GM18867 (cell line): Measurements from ENCODE around the gene SLC38A3.
A peak's percentile ranks its signal among the peaks of the same experiment; 100 is the strongest.
"Not testable (repeated sequence)": the region's sequence is repeated elsewhere in the genome, so short reads cannot be mapped to it uniquely, and the experiment has no call there.

Source experiments
- ATAC-seq: cut with Tn5 transposase; IDR thresholded peaks from one replicate; pipeline ENCODE4 v1.9.1; 2021; ENCODE audit warnings: mild to moderate bottlenecking, moderate library complexity; ENCODE audit not compliant: unreplicated experiment

Gene SLC38A3

GRCh38 chr3:50245831-50246516 lies 40.9 kb downstream of the SLC38A3 start:
- peak; percentile 69 for ATAC-seq

- ATAC-seq = peak; percentile 30
Measured at GRCh38 chr3:50246517-50246954, 41.5 kb downstream of the SLC38A3 start.

- ATAC-seq = no peak
Measured at GRCh38 chr3:50248387-50248786, 43.3 kb downstream of the SLC38A3 start.

- no peak for ATAC-seq
Measured at GRCh38 chr3:50249457-50249856, 44.4 kb downstream of the SLC38A3 start.

- ATAC-seq = no peak
Measured at GRCh38 chr3:50250514-50250913, 45.4 kb downstream of the SLC38A3 start.

GRCh38 chr3:50251220-50251619 lies 46.1 kb downstream of the SLC38A3 start:
- no peak for ATAC-seq

- ATAC-seq = no peak
Measured at GRCh38 chr3:50254577-50255250, 49.6 kb downstream of the SLC38A3 start.

- ATAC-seq = no peak
Measured at GRCh38 chr3:50255251-50255615, 50.2 kb downstream of the SLC38A3 start.

GRCh38 chr3:50256978-50257890 lies 52.2 kb downstream of the SLC38A3 start:
- no peak for ATAC-seq

GRCh38 chr3:50258029-50258680 lies 53.1 kb downstream of the SLC38A3 start:
- no peak for ATAC-seq

- ATAC-seq = no peak
Measured at GRCh38 chr3:50258979-50259378, 53.9 kb downstream of the SLC38A3 start.

- peak; percentile 7 for ATAC-seq
Measured at GRCh38 chr3:50259432-50260026, 54.5 kb downstream of the SLC38A3 start.

- ATAC-seq = peak; percentile 87
Measured at GRCh38 chr3:50260027-50260941, 55.2 kb downstream of the SLC38A3 start.

GRCh38 chr3:50260942-50261441 lies 55.9 kb downstream of the SLC38A3 start:
- no peak for ATAC-seq

GRCh38 chr3:50261505-50261904 lies 56.4 kb downstream of the SLC38A3 start:
- ATAC-seq = no peak

- not testable (repeated sequence) for ATAC-seq
Measured at GRCh38 chr3:50262200-50262599, 57.1 kb downstream of the SLC38A3 start.

- ATAC-seq = no peak
Measured at GRCh38 chr3:50262778-50263177, 57.7 kb downstream of the SLC38A3 start.

GRCh38 chr3:50263478-50264382 lies 58.7 kb downstream of the SLC38A3 start:
- ATAC-seq = no peak
